GM12878 (cell line): ENCODE results near the gene PDE9A.

Experiments used
- CHD2 ChIP-seq: IDR thresholded peaks from 2 replicates; pipeline ENCODE4 v1.6.1; 2011; ENCODE audit warnings: low read depth, low read length, improper control_type of control experiment, borderline replicate concordance
- IKZF2 ChIP-seq, 2 experiments: fragments of 450-650 bp; IDR thresholded peaks; 2 replicates each; pipeline ENCODE4 v1.6.1; 2017; ENCODE audit warnings: mild to moderate bottlenecking in 2 of 2, moderate library complexity in 2 of 2
- JUND ChIP-seq: IDR thresholded peaks from 2 replicates; pipeline ENCODE4 v1.6.1; 2012; ENCODE audit warnings: low read depth, mild to moderate bottlenecking, low read length, improper control_type of control experiment, moderate library complexity
- KDM1A ChIP-seq: fragments of 200-600 bp; sonication (generic); IDR thresholded peaks from 2 replicates; pipeline ENCODE4 v1.6.1; 2016; ENCODE audit warnings: borderline replicate concordance
- PAX8 ChIP-seq: fragments of 450-650 bp; IDR thresholded peaks from 2 replicates; pipeline ENCODE4 v1.6.1; 2017; ENCODE audit warnings: mild to moderate bottlenecking, moderate library complexity
- PKNOX1 ChIP-seq: fragments of 450-650 bp; IDR thresholded peaks from 2 replicates; pipeline ENCODE4 v1.6.1; 2016; ENCODE audit warnings: mild to moderate bottlenecking
- RAD21 ChIP-seq: IDR thresholded peaks from 2 replicates; pipeline ENCODE4 v1.6.1; 2011; ENCODE audit warnings: mild to moderate bottlenecking, low read depth, low read length, moderate library complexity; ENCODE audit not compliant: insufficient read depth
- TARDBP ChIP-seq: IDR thresholded peaks from 2 replicates; pipeline ENCODE4 v1.6.1; 2016; ENCODE audit warnings: borderline replicate concordance
- USF1 ChIP-seq: IDR thresholded peaks from 2 replicates; pipeline ENCODE4 v1.6.1; 2011; ENCODE audit warnings: borderline replicate concordance, low read depth, mild to moderate bottlenecking, moderate library complexity, mixed read lengths, low read length; ENCODE audit not compliant: insufficient read depth; ENCODE audit errors: extremely low read length
- ZBTB40 ChIP-seq: fragments of 450-650 bp; IDR thresholded peaks from 2 replicates; pipeline ENCODE4 v1.6.1; 2016; ENCODE audit warnings: mild to moderate bottlenecking, moderate library complexity, borderline replicate concordance
- TF ChIP-seq, protein P1 (sequence below): IDR thresholded peaks from 2 replicates; pipeline ENCODE4 v1.6.1; 2011; ENCODE audit warnings: low read depth, mild to moderate bottlenecking, low read length, moderate library complexity, borderline replicate concordance; ENCODE audit errors: extremely low read depth
- TF ChIP-seq, protein P2 (sequence below): IDR thresholded peaks from 2 replicates; pipeline ENCODE4 v1.6.1; 2012; ENCODE audit warnings: low read depth, low read length, improper control_type of control experiment

DNA sequence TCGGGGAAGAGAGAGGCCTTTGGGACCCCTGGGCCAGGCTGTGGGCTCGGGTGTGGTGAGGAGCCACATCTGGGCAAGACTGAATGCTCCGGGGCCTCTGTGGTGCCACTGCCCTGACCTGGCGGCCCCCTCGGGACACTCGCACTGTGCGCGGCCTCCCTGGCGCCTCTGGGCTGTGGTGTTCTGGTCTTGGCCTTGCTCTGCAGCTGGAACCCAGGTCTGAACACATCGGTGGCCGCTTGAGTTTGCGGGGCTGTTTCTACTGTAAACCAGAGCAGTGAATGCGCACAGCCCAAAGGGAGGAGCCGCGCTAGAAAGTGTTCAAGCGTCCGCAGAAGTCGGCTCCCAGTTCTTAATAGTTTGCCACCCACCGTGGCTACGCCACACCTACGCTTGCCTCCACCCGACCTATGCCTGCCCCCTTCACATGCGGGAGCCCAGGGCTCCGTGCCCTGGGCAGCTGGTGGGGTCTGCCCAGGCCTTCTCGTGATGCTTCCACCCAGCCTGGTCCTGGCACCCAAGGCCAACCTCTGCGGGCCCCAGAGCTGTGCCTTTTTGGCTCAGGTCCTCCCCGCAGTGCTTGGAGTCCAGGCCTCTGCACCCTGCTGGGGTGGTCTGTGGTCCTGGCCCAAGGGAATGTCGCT lies 4.4 kb downstream of the PDE9A start:
- TF ChIP-seq PAX8, result no peak
- TF ChIP-seq USF1, result no peak
- TF ChIP-seq, protein P1, sequence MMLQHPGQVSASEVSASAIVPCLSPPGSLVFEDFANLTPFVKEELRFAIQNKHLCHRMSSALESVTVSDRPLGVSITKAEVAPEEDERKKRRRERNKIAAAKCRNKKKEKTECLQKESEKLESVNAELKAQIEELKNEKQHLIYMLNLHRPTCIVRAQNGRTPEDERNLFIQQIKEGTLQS, result no peak
- TF ChIP-seq RAD21, result no peak
- TF ChIP-seq JUND, result no peak
- no peak for TF ChIP-seq KDM1A
- TF ChIP-seq CHD2, result no peak
- TF ChIP-seq, protein P2, sequence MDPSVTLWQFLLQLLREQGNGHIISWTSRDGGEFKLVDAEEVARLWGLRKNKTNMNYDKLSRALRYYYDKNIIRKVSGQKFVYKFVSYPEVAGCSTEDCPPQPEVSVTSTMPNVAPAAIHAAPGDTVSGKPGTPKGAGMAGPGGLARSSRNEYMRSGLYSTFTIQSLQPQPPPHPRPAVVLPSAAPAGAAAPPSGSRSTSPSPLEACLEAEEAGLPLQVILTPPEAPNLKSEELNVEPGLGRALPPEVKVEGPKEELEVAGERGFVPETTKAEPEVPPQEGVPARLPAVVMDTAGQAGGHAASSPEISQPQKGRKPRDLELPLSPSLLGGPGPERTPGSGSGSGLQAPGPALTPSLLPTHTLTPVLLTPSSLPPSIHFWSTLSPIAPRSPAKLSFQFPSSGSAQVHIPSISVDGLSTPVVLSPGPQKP, result no peak
- TF ChIP-seq PKNOX1, result no peak
- TF ChIP-seq ZBTB40, result no peak
- TF ChIP-seq TARDBP, result no peak
- TF ChIP-seq IKZF2 (IDR thresholded peaks at IDR 0.05), result no peak
